Kidney epithelial cell (primary cell): ENCODE results near the gene LIPC. TPM values are rescaled to one million over a fixed set of nuclear protein-coding genes. Genes with fewer than 3 reads are reported as not detected.

ENCODE experiments used
- DNase-seq: peaks from one replicate; pipeline ENCODE4 v3.0.0-alpha.2; 2010; ENCODE audit warnings: low read depth
- H3K27me3 ChIP-seq: 2 replicates; pipeline ENCODE4 v1.6.0; 2011; ENCODE audit warnings: low read length; ENCODE audit not compliant: control insufficient read depth, insufficient read depth
- H3K36me3 ChIP-seq: 2 replicates; pipeline ENCODE4 v1.5.1; 2011; ENCODE audit warnings: low read length; ENCODE audit not compliant: control insufficient read depth, insufficient read depth
- H3K4me3 ChIP-seq: 2 replicates; pipeline ENCODE4 v1.5.1; 2011; ENCODE audit warnings: low read depth, mild to moderate bottlenecking, control low read depth, low read length
- CTCF ChIP-seq: IDR thresholded peaks from 2 replicates; pipeline ENCODE4 v1.5.1; 2011; ENCODE audit warnings: mild to moderate bottlenecking, moderate library complexity, low read length, control low read depth, inconsistent platforms; ENCODE audit not compliant: insufficient read depth, poor library complexity, severe bottlenecking
- total RNA-seq: library from RNA; depleted of rRNA; stranded (reverse); fragments of >200 nt; gene quantifications from 2 replicates; pipeline ENCODE4 v1.2.3, GENCODE V29; 2015

The LIPC gene
- total RNA-seq, 1 donor from 2014 or later: 1.3 TPM

GRCh38 chr15:58387130-58387529 lies 44.7 kb upstream of the LIPC start:
- no peak overlapping the region for H3K4me3 ChIP-seq
- H3K36me3 ChIP-seq: no peaks in the 10 kb centered on the region
- no peak for TF ChIP-seq CTCF
- H3K27me3 ChIP-seq: no peaks in the 10 kb centered on the region
- DNase-seq: no peak

- Histone ChIP-seq H3K36me3 (no peaks in the 10 kb centered on the region), H3K4me3 (no peak overlapping the region), H3K27me3 (no peaks in the 10 kb centered on the region)
- TF ChIP-seq CTCF: no peak
- DNase-seq: no peak
Measured at GRCh38 chr15:58388211-58388610, 43.6 kb upstream of the LIPC start.

GRCh38 chr15:58390118-58390517 lies 41.7 kb upstream of the LIPC start:
- no peak overlapping the region for H3K4me3 ChIP-seq
- H3K27me3 ChIP-seq: no peaks in the 10 kb centered on the region
- no peak for DNase-seq
- H3K36me3 ChIP-seq: no peaks in the 10 kb centered on the region
- TF ChIP-seq CTCF: no peak

GRCh38 chr15:58390655-58391054 lies 41.1 kb upstream of the LIPC start:
- no peak overlapping the region for H3K4me3 ChIP-seq
- TF ChIP-seq CTCF: no peak
- no peaks in the 10 kb centered on the region for H3K27me3 ChIP-seq
- no peak for DNase-seq
- H3K36me3 ChIP-seq: no peaks in the 10 kb centered on the region

GRCh38 chr15:58391088-58391487 lies 40.7 kb upstream of the LIPC start:
- Histone ChIP-seq H3K4me3 (no peak overlapping the region), H3K36me3 (no peaks in the 10 kb centered on the region), H3K27me3 (no peaks in the 10 kb centered on the region)

More at GRCh38 chr15:58391088-58391487, 40.7 kb upstream of the LIPC start:
- no peak for DNase-seq
- TF ChIP-seq CTCF: no peak
